Activated CD8-positive, alpha-beta memory T cell treated with anti-CD3 and anti-CD28 coated beads, Interleukin-2, amount 10 ng/mL, durations not matched to agents 7 days and 5 days (primary cell): ENCODE measurements around the gene SAMD5. TPM values are rescaled to one million over a fixed set of nuclear protein-coding genes. Genes with fewer than 3 reads are reported as not detected.

Source experiments
- ATAC-seq: fragments of 150-1000 bp; cut with Tn5 transposase; one replicate; pipeline ENCODE4 v1.10.0; 2021; ENCODE audit warnings: moderate library complexity
- CTCF ChIA-PET: fragments of 350-600 bp; sonication (Branson Sonifier 250); formaldehyde crosslinking; loops from one replicate; lab custom pipeline; 2021; ENCODE audit warnings: antibody characterized with exemption; lab: Charles Lee
- DNase-seq: peaks from one replicate; pipeline ENCODE4 v3.0.0-alpha.2; 2020
- H3K27ac Mint-ChIP-seq: one replicate; pipeline ENCODE4 v1.8.0; 2021; ENCODE audit warnings: mild to moderate bottlenecking, mixed read lengths
- H3K27me3 Mint-ChIP-seq: one replicate; pipeline ENCODE4 v1.8.0; 2021; ENCODE audit warnings: mixed read lengths
- H3K36me3 Mint-ChIP-seq: one replicate; pipeline ENCODE4 v1.8.0; 2021; ENCODE audit warnings: mild to moderate bottlenecking, mixed read lengths
- H3K4me1 Mint-ChIP-seq: one replicate; pipeline ENCODE4 v1.8.0; 2021; ENCODE audit warnings: mixed read lengths
- H3K4me3 Mint-ChIP-seq: one replicate; pipeline ENCODE4 v1.8.0; 2021; ENCODE audit warnings: mild to moderate bottlenecking, moderate library complexity, mixed read lengths
- H3K9me3 Mint-ChIP-seq: one replicate; pipeline ENCODE4 v1.8.0; 2022; ENCODE audit warnings: low read depth, mixed read lengths
- total RNA-seq, 2 experiments: library from RNA; stranded (reverse); gene quantifications; one replicate each; pipeline ENCODE4 v1.2.3, GENCODE V29; 2021

SAMD5 gene
- total RNA-seq, 2 experiments from 2014 or later = 0.30 TPM; not detected in 1

DNA sequence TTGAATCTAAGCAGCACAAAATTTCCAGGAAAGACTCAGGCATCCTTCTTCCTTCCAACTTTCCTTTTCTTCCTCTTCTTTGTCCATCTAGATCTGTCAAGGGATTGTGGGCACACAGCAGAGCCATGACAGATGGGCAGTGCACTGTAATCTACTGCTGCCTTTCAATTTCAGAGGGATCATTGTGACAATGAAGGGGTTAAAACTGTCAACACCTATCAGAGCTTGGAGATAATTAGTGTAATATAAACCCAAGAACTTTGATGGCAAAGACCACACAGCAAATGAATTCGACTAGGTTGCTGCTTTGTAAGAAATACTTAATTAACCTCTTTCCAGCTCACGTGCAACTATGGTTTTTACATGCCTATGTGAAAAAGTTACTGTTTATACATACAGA lies 55.0 kb downstream of the SAMD5 start:
- Mint-ChIP-seq H3K4me1 (no peaks in the 10 kb centered on the region), H3K4me3 (no peak overlapping the region), H3K27ac (no peak overlapping the region), H3K9me3 (no peaks in the 10 kb centered on the region), H3K36me3 (no peaks in the 10 kb centered on the region), H3K27me3 (no peaks in the 10 kb centered on the region)
- CTCF ChIA-PET = no interaction called here
- DNase-seq (no peak), ATAC-seq (no peak)

DNA sequence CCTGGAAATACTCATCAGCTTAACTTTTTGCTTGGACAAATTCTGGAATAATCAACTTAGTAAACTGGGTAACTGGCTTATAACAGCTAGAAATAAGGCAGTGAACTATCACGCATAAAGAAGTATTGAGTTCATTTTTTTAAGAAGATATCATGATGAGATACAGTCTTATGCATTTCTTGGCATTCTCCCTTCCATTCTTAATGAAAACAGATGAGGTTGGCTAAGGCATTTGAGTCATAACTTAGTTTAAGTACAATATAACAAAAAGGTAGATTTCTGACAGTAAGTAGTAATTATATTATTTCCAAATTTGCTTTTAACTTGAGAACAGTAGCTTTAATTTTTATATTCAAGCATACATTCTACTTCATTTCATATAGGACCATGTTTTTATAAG lies 56.1 kb downstream of the SAMD5 start:
- Mint-ChIP-seq H3K36me3 (no peaks in the 10 kb centered on the region), H3K27me3 (no peaks in the 10 kb centered on the region), H3K4me1 (no peaks in the 10 kb centered on the region), H3K27ac (no peak overlapping the region), H3K9me3 (no peaks in the 10 kb centered on the region), H3K4me3 (no peak overlapping the region)
- no peak for ATAC-seq
- no peak for DNase-seq
- CTCF ChIA-PET = no interaction called here

DNA sequence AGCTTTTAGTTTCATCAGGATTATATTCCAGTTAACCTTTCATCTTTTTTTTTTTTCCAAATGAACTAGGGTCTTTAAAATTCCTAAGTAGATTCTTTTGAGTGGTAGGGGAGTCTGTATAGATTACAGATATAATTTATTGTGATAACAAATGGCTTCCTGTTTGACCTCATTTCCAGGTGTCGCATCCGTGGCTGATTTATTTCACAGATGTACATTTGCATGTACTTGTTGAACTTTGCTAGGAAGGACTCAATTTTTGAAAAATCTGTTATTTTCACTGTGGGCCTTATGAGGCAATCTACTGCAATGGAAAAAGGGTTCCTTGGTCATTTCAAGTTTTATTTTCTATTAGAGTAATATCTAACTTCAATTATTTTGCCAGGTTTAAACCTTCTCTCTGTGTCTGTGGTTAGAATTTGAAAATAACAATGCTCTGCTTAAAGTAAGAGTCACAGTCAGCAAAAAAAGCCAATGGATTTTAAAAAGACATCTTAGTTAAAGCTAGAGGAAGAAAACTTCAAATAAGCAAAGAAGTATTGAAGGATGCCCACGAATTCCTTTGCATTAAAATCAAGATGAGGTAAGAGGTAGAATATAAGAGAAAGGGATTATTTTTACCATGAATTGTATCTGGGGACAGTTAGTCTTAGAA lies 57.9 kb downstream of the SAMD5 start:
- H3K4me3 Mint-ChIP-seq = no peak overlapping the region

DNA sequence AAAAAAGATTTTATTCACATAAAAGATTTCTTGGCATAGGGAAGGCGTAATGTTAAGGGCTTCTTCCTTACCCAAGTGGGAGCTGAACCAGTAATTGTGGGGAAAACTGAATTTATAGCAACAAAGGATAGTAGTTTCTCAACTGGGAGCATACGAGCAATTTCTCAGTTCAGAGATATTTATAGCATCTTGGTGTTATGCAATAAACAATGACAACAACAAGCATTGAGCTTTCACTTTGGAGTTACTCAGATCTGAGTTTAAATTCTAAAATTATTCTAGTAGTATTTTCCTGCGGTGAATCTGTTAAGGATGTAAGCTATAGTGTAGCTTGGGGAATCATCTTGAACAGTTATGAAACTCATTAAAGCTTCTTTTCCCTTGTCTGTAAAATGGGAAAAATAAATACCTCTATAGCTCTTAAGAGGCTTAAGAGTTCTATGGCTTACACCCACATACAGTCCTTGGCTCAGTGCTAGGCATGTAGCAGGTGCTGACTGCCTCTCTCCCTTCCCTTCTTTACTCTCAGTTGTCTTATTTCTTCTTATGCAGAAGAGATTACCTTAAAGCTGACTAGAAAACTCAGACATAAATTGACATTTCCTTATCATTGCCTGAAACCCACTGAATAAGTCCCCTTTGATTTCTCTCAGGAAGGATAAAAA lies 58.8 kb downstream of the SAMD5 start:
- no peaks in the 10 kb centered on the region for H3K27me3 Mint-ChIP-seq
- no peak for DNase-seq
- no peaks in the 10 kb centered on the region for H3K9me3 Mint-ChIP-seq
- no peak overlapping the region for H3K4me3 Mint-ChIP-seq
- CTCF ChIA-PET = no interaction called here
- ATAC-seq = no peak
- no peak overlapping the region for H3K27ac Mint-ChIP-seq
- H3K36me3 Mint-ChIP-seq = no peaks in the 10 kb centered on the region
- no peaks in the 10 kb centered on the region for H3K4me1 Mint-ChIP-seq

More for the DNA sequence above, 57.9 kb downstream of the SAMD5 start:
- Mint-ChIP-seq H3K27me3 (no peaks in the 10 kb centered on the region), H3K4me1 (no peaks in the 10 kb centered on the region), H3K27ac (no peak overlapping the region), H3K36me3 (no peaks in the 10 kb centered on the region), H3K9me3 (no peaks in the 10 kb centered on the region)
- ATAC-seq (no peak), DNase-seq (no peak)
- CTCF ChIA-PET = no interaction called here

DNA sequence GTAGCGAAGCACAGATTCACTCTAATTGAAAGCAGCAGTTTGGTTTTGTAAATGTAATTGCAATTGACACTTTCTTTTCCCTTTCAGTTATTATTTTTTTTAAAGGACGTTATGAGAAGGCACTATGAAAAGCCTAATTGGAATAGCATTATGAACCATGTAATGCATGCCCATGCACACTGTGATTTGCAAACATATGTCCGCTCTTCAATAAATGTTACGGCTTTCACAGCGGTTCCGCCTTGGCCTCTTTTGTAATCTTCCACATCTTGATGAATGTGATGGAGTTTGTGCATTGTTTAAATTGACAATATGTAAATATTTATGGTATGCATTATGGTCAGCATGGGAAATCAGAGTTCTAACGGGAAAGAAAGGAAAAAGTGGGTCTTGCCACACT lies 61.3 kb downstream of the SAMD5 start:
- DNase-seq (no peak), ATAC-seq (no peak)
- no peaks in the 10 kb centered on the region for H3K4me1 Mint-ChIP-seq
- H3K4me3 Mint-ChIP-seq = no peak overlapping the region
- no peaks in the 10 kb centered on the region for H3K36me3 Mint-ChIP-seq
- no peaks in the 10 kb centered on the region for H3K27me3 Mint-ChIP-seq
- CTCF ChIA-PET = no interaction called here
- H3K9me3 Mint-ChIP-seq = no peaks in the 10 kb centered on the region
- H3K27ac Mint-ChIP-seq = no peak overlapping the region

DNA sequence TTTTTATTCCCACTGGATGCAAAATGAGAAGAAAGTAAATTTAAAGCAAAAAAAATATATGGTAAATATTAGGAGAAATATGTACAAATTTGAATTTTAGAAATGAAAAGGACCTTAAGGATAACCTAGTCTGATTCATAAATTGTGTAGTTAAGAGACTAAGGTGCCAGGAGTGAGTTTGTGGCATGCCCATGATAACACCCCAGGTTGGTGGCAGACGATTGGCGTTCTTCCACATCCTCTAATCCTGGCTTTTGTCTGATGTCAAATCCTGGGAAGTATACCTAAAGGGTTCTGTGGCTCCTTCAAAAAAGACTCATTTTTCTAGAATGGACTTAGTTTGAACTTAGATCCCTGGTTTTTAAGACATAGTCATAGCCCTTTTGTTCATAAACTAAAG lies 62.2 kb downstream of the SAMD5 start:
- Mint-ChIP-seq H3K27me3 (no peaks in the 10 kb centered on the region), H3K9me3 (no peaks in the 10 kb centered on the region), H3K36me3 (no peaks in the 10 kb centered on the region), H3K27ac (no peak overlapping the region), H3K4me3 (no peak overlapping the region), H3K4me1 (no peaks in the 10 kb centered on the region)
- ATAC-seq (no peak), DNase-seq (no peak)
- CTCF ChIA-PET = no interaction called here

DNA sequence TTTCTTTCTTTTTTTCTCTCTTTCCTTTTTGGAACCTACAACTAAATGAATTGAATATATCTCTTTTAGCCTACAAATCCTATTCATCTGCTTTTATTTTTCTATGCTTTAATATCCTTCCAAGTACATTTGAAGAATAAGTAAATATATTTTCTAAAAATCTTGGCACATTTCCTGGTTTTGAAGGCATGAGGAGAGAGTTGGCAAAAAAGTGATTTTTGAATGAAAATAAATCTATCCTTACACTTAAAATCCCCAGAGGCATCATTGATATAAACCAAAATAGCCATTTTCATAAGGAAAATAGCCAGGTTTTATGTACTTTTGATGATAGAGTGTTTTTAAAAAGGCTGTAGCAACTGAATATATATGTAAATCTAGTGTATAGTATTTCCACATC lies 69.0 kb downstream of the SAMD5 start:
- ATAC-seq = no peak
- Mint-ChIP-seq H3K27ac (no peak overlapping the region), H3K27me3 (no peaks in the 10 kb centered on the region), H3K4me1 (no peaks in the 10 kb centered on the region), H3K9me3 (peaks cover 7% of the 10 kb centered on the region), H3K36me3 (no peaks in the 10 kb centered on the region), H3K4me3 (no peak overlapping the region)
- DNase-seq = no peak
- CTCF ChIA-PET = no interaction called here

DNA sequence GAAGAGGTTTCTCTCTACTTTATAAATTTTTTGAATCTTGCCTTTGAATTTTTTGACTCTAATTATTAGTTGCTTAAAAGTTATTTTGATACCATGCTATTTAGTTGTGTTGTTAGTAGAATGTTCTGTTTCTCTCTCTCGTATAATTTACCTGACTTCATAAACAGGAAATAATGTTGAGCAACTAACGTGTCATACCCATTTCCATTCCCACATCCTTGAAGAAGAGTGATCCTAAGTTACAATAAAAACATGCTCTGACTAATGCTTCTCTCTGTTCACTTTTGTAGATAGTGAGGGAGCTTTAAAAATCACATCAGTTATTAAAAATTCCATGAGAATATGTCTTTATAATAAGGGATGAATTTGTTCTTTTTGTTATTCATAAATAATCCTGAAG lies 69.7 kb downstream of the SAMD5 start:
- CTCF ChIA-PET = no interaction called here
- ATAC-seq (no peak), DNase-seq (no peak)
- H3K9me3 Mint-ChIP-seq = peaks cover 7% of the 10 kb centered on the region
- H3K4me3 Mint-ChIP-seq = no peak overlapping the region
- H3K36me3 Mint-ChIP-seq = no peaks in the 10 kb centered on the region
- no peaks in the 10 kb centered on the region for H3K27me3 Mint-ChIP-seq
- no peak overlapping the region for H3K27ac Mint-ChIP-seq
- no peaks in the 10 kb centered on the region for H3K4me1 Mint-ChIP-seq

DNA sequence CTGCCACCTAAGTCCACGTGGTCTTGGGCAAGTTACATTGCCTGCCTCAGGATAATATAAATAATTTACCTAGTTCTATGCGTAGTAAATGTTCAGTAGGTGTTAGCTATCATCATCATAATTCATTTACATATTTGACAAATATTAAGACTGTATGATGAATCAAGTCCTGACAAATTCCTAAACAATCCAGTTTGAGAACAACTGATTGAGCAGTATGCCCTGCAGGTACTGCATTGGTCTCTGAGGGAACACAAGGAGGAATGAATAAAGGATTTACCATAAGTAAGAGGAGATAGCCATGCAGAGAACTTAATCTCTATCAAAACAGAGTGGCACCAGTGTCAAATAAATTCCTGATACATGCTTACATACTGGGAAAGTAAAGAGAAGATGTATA lies 70.4 kb downstream of the SAMD5 start:
- ATAC-seq = no peak
- no peak overlapping the region for H3K4me3 Mint-ChIP-seq
- H3K36me3 Mint-ChIP-seq = no peaks in the 10 kb centered on the region
- H3K27ac Mint-ChIP-seq = no peak overlapping the region
- CTCF ChIA-PET = no interaction called here
- no peak for DNase-seq
- no peaks in the 10 kb centered on the region for H3K27me3 Mint-ChIP-seq
- H3K9me3 Mint-ChIP-seq = peaks cover 7% of the 10 kb centered on the region
- no peaks in the 10 kb centered on the region for H3K4me1 Mint-ChIP-seq

DNA sequence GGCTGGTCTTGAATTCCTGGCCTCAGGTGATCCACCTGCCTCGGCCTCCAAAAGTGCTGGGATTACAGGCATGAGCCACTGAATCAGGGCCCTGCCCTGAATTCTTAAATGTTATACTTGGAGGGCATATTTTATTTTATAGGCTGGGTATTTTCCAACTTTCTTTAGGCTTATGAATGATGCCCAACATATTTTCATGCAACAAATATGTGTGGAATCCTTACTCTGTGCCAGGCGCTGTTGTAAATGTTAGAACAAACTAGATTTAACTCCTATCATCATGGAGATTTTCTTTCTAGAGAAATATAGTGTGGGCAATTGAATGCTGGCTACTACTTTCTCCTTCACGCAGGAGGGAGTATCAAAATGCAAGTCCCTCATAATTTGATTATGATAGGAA lies 71.2 kb downstream of the SAMD5 start:
- no peaks in the 10 kb centered on the region for H3K36me3 Mint-ChIP-seq
- H3K27me3 Mint-ChIP-seq = no peaks in the 10 kb centered on the region
- no peaks in the 10 kb centered on the region for H3K4me1 Mint-ChIP-seq
- H3K4me3 Mint-ChIP-seq = no peak overlapping the region
- H3K9me3 Mint-ChIP-seq = peaks cover 7% of the 10 kb centered on the region
- H3K27ac Mint-ChIP-seq = no peak overlapping the region
- no peak for ATAC-seq
- CTCF ChIA-PET = no interaction called here
- no peak for DNase-seq

DNA sequence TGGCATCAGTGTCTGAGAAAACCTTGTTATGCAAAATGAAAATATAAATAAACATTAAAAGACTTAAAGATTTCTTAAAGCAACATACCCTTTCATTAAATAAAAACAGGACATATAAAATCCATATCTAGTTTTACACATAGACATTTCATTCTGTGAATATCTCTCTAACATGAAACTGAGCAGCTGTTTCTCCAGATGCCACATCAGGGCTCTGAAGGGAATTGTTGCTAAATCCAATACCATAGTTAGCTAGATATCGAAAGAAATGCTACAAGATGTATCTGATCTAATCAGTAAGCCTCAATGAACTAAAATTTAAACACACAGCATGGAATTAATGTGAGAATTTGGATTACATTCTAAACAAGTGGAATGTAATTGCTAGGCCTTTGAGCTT lies 74.5 kb downstream of the SAMD5 start:
- H3K36me3 Mint-ChIP-seq = no peaks in the 10 kb centered on the region
- H3K27me3 Mint-ChIP-seq = no peaks in the 10 kb centered on the region
- no peak for ATAC-seq
- no peak overlapping the region for H3K27ac Mint-ChIP-seq
- DNase-seq = no peak
- H3K9me3 Mint-ChIP-seq = peaks cover 7% of the 10 kb centered on the region
- H3K4me1 Mint-ChIP-seq = no peaks in the 10 kb centered on the region
- no peak overlapping the region for H3K4me3 Mint-ChIP-seq
- CTCF ChIA-PET = no interaction called here

DNA sequence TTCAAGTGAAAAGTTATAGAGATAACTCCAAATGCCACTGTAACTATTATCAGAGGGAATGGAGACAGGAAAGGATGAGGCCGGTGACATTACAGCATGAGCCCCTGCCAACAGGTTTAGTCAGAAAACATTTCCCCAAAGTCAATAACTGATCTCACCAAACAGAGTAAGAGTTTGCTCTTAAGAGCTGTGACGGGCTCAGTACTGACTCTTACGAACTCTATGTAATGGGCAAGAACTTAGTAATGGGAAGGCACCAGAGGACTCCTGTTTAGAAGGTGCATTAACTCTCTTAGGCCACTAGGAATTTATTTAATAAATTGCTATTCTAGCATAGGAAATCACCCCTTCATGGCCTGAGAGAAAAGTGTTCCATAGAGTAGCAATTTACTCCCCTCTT lies 76.8 kb downstream of the SAMD5 start:
- Mint-ChIP-seq H3K27ac (no peak overlapping the region), H3K36me3 (no peaks in the 10 kb centered on the region), H3K4me3 (no peak overlapping the region), H3K9me3 (peaks cover 2% of the 10 kb centered on the region), H3K27me3 (no peaks in the 10 kb centered on the region), H3K4me1 (no peaks in the 10 kb centered on the region)
- CTCF ChIA-PET = no interaction called here
- ATAC-seq (no peak), DNase-seq (no peak)

DNA sequence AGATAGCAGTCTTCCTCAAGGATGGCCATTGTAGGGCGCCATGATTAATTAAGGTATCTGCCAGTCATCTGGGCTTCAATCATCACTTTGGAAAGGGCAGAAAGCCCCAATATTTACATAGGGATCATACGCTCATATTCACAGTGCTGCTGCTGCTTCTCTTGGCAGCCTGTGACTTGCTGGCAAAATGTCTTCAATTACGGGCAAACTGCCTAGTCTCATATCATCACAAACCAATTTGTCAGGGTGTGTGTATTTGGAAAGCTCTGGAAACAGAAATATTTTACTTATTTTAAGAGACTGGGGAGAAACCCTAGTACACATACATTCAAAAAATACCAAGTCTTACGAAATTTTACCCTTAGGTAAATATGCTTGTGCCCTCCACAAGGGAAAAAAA lies 77.6 kb downstream of the SAMD5 start:
- no peak for DNase-seq
- Mint-ChIP-seq H3K4me3 (no peak overlapping the region), H3K9me3 (peaks cover 2% of the 10 kb centered on the region), H3K27ac (no peak overlapping the region), H3K36me3 (no peaks in the 10 kb centered on the region), H3K4me1 (no peaks in the 10 kb centered on the region), H3K27me3 (no peaks in the 10 kb centered on the region)
- CTCF ChIA-PET = no interaction called here
- no peak for ATAC-seq

DNA sequence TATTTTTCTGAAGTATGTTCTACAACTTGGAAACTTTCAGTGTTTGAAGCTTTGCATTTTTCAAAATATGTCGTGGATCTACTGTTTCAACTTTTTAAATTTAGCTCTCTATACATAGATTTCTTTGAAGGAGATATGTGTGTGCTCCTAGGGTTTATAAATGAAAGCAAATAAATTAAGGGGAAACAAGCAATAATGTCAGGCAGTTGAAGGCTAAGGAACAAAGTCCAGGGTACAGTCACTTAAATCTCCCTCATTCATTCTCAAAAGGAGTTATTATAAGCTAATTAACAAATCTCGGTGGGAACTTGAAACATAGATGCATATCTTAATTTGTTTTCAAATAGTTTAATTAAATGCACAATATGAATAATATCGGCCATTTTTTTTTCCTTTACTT lies 79.4 kb downstream of the SAMD5 start:
- ATAC-seq = no peak
- CTCF ChIA-PET = no interaction called here
- Mint-ChIP-seq H3K36me3 (no peaks in the 10 kb centered on the region), H3K4me1 (no peaks in the 10 kb centered on the region), H3K9me3 (no peaks in the 10 kb centered on the region), H3K4me3 (no peak overlapping the region), H3K27ac (no peak overlapping the region), H3K27me3 (no peaks in the 10 kb centered on the region)
- no peak for DNase-seq
